Measurements from ENCODE around the gene RPL32.

GRCh38 chr3:12865271-12865670, 23.9 kb upstream of the RPL32 start:
- TF ChIP-seq YY1 (IDR thresholded peaks at IDR 0.05) (no peak), ATF3 (IDR thresholded peaks at IDR 0.05) (no peak)
- TF ChIP-seq, protein P1, sequence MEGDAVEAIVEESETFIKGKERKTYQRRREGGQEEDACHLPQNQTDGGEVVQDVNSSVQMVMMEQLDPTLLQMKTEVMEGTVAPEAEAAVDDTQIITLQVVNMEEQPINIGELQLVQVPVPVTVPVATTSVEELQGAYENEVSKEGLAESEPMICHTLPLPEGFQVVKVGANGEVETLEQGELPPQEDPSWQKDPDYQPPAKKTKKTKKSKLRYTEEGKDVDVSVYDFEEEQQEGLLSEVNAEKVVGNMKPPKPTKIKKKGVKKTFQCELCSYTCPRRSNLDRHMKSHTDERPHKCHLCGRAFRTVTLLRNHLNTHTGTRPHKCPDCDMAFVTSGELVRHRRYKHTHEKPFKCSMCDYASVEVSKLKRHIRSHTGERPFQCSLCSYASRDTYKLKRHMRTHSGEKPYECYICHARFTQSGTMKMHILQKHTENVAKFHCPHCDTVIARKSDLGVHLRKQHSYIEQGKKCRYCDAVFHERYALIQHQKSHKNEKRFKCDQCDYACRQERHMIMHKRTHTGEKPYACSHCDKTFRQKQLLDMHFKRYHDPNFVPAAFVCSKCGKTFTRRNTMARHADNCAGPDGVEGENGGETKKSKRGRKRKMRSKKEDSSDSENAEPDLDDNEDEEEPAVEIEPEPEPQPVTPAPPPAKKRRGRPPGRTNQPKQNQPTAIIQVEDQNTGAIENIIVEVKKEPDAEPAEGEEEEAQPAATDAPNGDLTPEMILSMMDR (IDR thresholded peaks at IDR 0.05; ENCODE audit: low read depth, low read length, missing input control) = no peak
- TF ChIP-seq, protein P2, sequence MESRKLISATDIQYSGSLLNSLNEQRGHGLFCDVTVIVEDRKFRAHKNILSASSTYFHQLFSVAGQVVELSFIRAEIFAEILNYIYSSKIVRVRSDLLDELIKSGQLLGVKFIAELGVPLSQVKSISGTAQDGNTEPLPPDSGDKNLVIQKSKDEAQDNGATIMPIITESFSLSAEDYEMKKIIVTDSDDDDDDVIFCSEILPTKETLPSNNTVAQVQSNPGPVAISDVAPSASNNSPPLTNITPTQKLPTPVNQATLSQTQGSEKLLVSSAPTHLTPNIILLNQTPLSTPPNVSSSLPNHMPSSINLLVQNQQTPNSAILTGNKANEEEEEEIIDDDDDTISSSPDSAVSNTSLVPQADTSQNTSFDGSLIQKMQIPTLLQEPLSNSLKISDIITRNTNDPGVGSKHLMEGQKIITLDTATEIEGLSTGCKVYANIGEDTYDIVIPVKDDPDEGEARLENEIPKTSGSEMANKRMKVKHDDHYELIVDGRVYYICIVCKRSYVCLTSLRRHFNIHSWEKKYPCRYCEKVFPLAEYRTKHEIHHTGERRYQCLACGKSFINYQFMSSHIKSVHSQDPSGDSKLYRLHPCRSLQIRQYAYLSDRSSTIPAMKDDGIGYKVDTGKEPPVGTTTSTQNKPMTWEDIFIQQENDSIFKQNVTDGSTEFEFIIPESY (IDR thresholded peaks at IDR 0.05) = no peak
- TF ChIP-seq, protein P3, sequence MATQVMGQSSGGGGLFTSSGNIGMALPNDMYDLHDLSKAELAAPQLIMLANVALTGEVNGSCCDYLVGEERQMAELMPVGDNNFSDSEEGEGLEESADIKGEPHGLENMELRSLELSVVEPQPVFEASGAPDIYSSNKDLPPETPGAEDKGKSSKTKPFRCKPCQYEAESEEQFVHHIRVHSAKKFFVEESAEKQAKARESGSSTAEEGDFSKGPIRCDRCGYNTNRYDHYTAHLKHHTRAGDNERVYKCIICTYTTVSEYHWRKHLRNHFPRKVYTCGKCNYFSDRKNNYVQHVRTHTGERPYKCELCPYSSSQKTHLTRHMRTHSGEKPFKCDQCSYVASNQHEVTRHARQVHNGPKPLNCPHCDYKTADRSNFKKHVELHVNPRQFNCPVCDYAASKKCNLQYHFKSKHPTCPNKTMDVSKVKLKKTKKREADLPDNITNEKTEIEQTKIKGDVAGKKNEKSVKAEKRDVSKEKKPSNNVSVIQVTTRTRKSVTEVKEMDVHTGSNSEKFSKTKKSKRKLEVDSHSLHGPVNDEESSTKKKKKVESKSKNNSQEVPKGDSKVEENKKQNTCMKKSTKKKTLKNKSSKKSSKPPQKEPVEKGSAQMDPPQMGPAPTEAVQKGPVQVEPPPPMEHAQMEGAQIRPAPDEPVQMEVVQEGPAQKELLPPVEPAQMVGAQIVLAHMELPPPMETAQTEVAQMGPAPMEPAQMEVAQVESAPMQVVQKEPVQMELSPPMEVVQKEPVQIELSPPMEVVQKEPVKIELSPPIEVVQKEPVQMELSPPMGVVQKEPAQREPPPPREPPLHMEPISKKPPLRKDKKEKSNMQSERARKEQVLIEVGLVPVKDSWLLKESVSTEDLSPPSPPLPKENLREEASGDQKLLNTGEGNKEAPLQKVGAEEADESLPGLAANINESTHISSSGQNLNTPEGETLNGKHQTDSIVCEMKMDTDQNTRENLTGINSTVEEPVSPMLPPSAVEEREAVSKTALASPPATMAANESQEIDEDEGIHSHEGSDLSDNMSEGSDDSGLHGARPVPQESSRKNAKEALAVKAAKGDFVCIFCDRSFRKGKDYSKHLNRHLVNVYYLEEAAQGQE (IDR thresholded peaks at IDR 0.05) = no peak
